SK-N-SH (cell line): ENCODE results near the gene C15orf40. TPM values are rescaled to one million over a fixed set of nuclear protein-coding genes. Genes with fewer than 3 reads are reported as not detected.
A peak's percentile ranks its signal among the peaks of the same experiment; 100 is the strongest.

Source experiments
- CTCF ChIA-PET: fragments of 300-600, 350-600 bp; formaldehyde crosslinking; extraction: SDS; loops from one replicate; lab custom pipeline; 2021; lab: Yijun Ruan, JAX
- POLR2A ChIA-PET: fragments of 350-600 bp; sonication (Branson Sonifier 250); formaldehyde crosslinking; extraction: SDS; loops from one replicate; lab custom pipeline; 2020; ENCODE audit warnings: antibody characterized with exemption, inconsistent platforms; lab: Yijun Ruan, JAX
- DNase-seq: peaks from one replicate; pipeline ENCODE4 v3.0.0; 2012
- H2AFZ ChIP-seq: fragments of 200-600 bp; sonication (generic); 2 replicates; pipeline ENCODE4 v1.8.1; 2016; ENCODE audit warnings: antibody characterized with exemption, mild to moderate bottlenecking, low read depth
- H3F3A ChIP-seq: fragments of 200-600 bp; sonication (generic); replicated peaks from 2 replicates; pipeline ENCODE3; 2016; ENCODE audit warnings: antibody characterized with exemption, mild to moderate bottlenecking; ENCODE audit not compliant: insufficient read depth
- H3K27ac ChIP-seq, 2 experiments: fragments of 200-500 bp in 1 of 2; fragments of 200-600 bp in 1 of 2; sonication (Bioruptor generic) in 1 of 2; sonication (generic), shearing (Covaris generic) in 1 of 2; 2 replicates each; pipeline versions ENCODE4 v1.5.1 to v1.6.1; 2014 to 2016; ENCODE audit warnings: low read depth in 2 of 2, inconsistent platforms in 1 of 2, low read length in 1 of 2, mild to moderate bottlenecking in 1 of 2, mixed read lengths in 1 of 2
- H3K27me3 ChIP-seq: fragments of 200-600 bp; sonication (generic), shearing (Covaris generic); 2 replicates; pipeline ENCODE4 v1.6.1; 2016; ENCODE audit warnings: mixed run types; ENCODE audit not compliant: insufficient read depth
- H3K36me3 ChIP-seq, 2 experiments: fragments of 200-500 bp in 1 of 2; fragments of 200-600 bp in 1 of 2; sonication (Bioruptor generic) in 1 of 2; sonication (generic) in 1 of 2; replicated peaks in 1 of 2; 2 replicates each; pipeline versions ENCODE3 to v1.5.1; 2014 to 2016; ENCODE audit warnings: low read length in 1 of 2, mild to moderate bottlenecking in 1 of 2; ENCODE audit not compliant: insufficient read depth in 2 of 2, control insufficient read depth in 1 of 2
- H3K4me1 ChIP-seq, 2 experiments: fragments of 200-500 bp in 1 of 2; fragments of 200-600 bp in 1 of 2; sonication (Bioruptor generic) in 1 of 2; sonication (generic), shearing (Covaris generic) in 1 of 2; 2 replicates each; pipeline versions ENCODE4 v1.5.1 to v1.6.1; 2014 to 2016; ENCODE audit warnings: low read depth in 1 of 2, low read length in 1 of 2, mixed run types in 1 of 2; ENCODE audit not compliant: insufficient read depth in 2 of 2, control insufficient read depth in 1 of 2
- H3K4me2 ChIP-seq: fragments of 200-600 bp; sonication (generic), shearing (Covaris generic); 2 replicates; pipeline ENCODE4 v1.6.1; 2017; ENCODE audit warnings: mixed run types
- H3K4me3 ChIP-seq, 2 experiments: fragments of 200-500 bp in 1 of 2; fragments of 200-600 bp in 1 of 2; sonication (Bioruptor generic) in 1 of 2; sonication (generic), shearing (Covaris generic) in 1 of 2; 2 replicates each; pipeline versions ENCODE4 v1.5.1 to v1.8.1; 2014 to 2016; ENCODE audit warnings: low read depth in 2 of 2, inconsistent platforms in 1 of 2, low read length in 1 of 2, mild to moderate bottlenecking in 1 of 2, mixed read lengths in 1 of 2, moderate library complexity in 1 of 2
- H3K79me2 ChIP-seq: fragments of 200-600 bp; sonication (generic); 2 replicates; pipeline ENCODE4 v1.8.1; 2017; ENCODE audit warnings: mild to moderate bottlenecking; ENCODE audit not compliant: insufficient read depth
- H3K9ac ChIP-seq: fragments of 200-600 bp; sonication (generic); 2 replicates; pipeline ENCODE4 v1.6.1; 2017; ENCODE audit warnings: mixed run types
- H3K9me2 ChIP-seq: fragments of 200-600 bp; sonication (generic); 2 replicates; pipeline ENCODE4 v1.6.1; 2017; ENCODE audit warnings: mixed run types
- H3K9me3 ChIP-seq: fragments of 200-600 bp; sonication (generic); 2 replicates; pipeline ENCODE4 v1.6.1; 2017; ENCODE audit warnings: mixed run types, mild to moderate bottlenecking, moderate library complexity
- H4K20me1 ChIP-seq: fragments of 200-600 bp; sonication (generic); 2 replicates; pipeline ENCODE4 v1.6.1; 2017; ENCODE audit warnings: mild to moderate bottlenecking, mixed run types; ENCODE audit not compliant: insufficient read depth
- EP300 ChIP-seq, 2 experiments: IDR thresholded peaks; 2 replicates each; pipeline versions ENCODE4 v1.4.0 to v1.6.1; 2012; ENCODE audit warnings: borderline replicate concordance in 1 of 2, low read depth in 1 of 2, low read length in 1 of 2
- FOSL2 ChIP-seq: IDR thresholded peaks from 2 replicates; pipeline ENCODE4 v1.4.0; 2012; ENCODE audit warnings: low read depth, mild to moderate bottlenecking, moderate library complexity, borderline replicate concordance
- FOXJ3 ChIP-seq: sonication (generic); formaldehyde crosslinking; IDR thresholded peaks from 2 replicates; pipeline ENCODE4 v1.5.1; 2020; ENCODE audit warnings: mild to moderate bottlenecking, missing genetic modification reagents
- FOXM1 ChIP-seq: IDR thresholded peaks from 2 replicates; pipeline ENCODE4 v1.4.0; 2012; ENCODE audit warnings: low read depth, mild to moderate bottlenecking
- GABPA ChIP-seq: IDR thresholded peaks from 2 replicates; pipeline ENCODE4 v1.4.0; 2012; ENCODE audit warnings: low read depth, mild to moderate bottlenecking
- GATA2 ChIP-seq: sonication (generic); formaldehyde crosslinking; IDR thresholded peaks from 2 replicates; pipeline ENCODE4 v1.5.0; 2020; ENCODE audit warnings: mild to moderate bottlenecking, missing genetic modification reagents
- JUND ChIP-seq: IDR thresholded peaks from 2 replicates; pipeline ENCODE4 v1.4.0; 2012
- NFIC ChIP-seq: IDR thresholded peaks from 2 replicates; pipeline ENCODE4 v1.4.0; 2012; ENCODE audit warnings: borderline replicate concordance
- NRF1 ChIP-seq: IDR thresholded peaks from 2 replicates; pipeline ENCODE4 v1.6.1; 2012; ENCODE audit warnings: low read depth, mild to moderate bottlenecking, low read length
- POLR2AphosphoS5 ChIP-seq: IDR thresholded peaks from 2 replicates; pipeline ENCODE4 v1.6.1; 2012; ENCODE audit warnings: low read depth, low read length
- RAD21 ChIP-seq: IDR thresholded peaks from 2 replicates; pipeline ENCODE4 v1.6.1; 2012; ENCODE audit warnings: mild to moderate bottlenecking, low read length
- RCOR1 ChIP-seq: fragments of 150-350 bp; IDR thresholded peaks from 2 replicates; pipeline ENCODE4 v1.6.1; 2017; ENCODE audit warnings: antibody characterized with exemption, low read length
- RFX5 ChIP-seq: IDR thresholded peaks from 2 replicates; pipeline ENCODE4 v1.6.1; 2012; ENCODE audit warnings: mild to moderate bottlenecking, improper control_type of control experiment, low read length
- SIN3A ChIP-seq: IDR thresholded peaks from 2 replicates; pipeline ENCODE4 v1.6.1; 2012; ENCODE audit warnings: low read depth, mild to moderate bottlenecking, low read length, moderate library complexity, borderline replicate concordance
- TEAD4 ChIP-seq: IDR thresholded peaks from 2 replicates; pipeline ENCODE4 v1.4.0; 2012; ENCODE audit warnings: mild to moderate bottlenecking, borderline replicate concordance; ENCODE audit not compliant: insufficient read depth
- WGBS: methylation state at CpG from one replicate; pipeline ENCODE4 v1.1.6; 2017; ENCODE audit warnings: low lambda C conversion rate; 5-methylcytosine and 5-hydroxymethylcytosine counted together
- polyA plus RNA-seq, 3 experiments: library from polyadenylated mRNA; depleted of rRNA; stranded (reverse); fragments of >200 nt; gene quantifications; 2 replicates each; pipeline ENCODE4 v1.2.3, GENCODE V29; 2012
- TF ChIP-seq, protein P1 (sequence below): fragments of 150-350 bp; IDR thresholded peaks from 2 replicates; pipeline ENCODE4 v1.6.1; 2016; ENCODE audit warnings: mild to moderate bottlenecking, low read depth, low read length
- TF ChIP-seq, protein P2 (sequence below): fragments of 200-600 bp; sonication (generic); IDR thresholded peaks from 2 replicates; pipeline ENCODE4 v1.6.1; 2017; ENCODE audit warnings: antibody characterized with exemption, mild to moderate bottlenecking, moderate library complexity
- TF ChIP-seq, protein P3 (sequence below): fragments of 150-350 bp; IDR thresholded peaks from 2 replicates; pipeline ENCODE4 v1.6.1; 2017; ENCODE audit warnings: antibody characterized with exemption, low read length, low read depth, borderline replicate concordance
- TF ChIP-seq, protein P4 (sequence below): IDR thresholded peaks from 2 replicates; pipeline ENCODE4; 2012

The C15orf40 gene
- polyA plus RNA-seq, 1 of the 3 experiments (the other 2 are of a cell fraction), result 44.1 TPM

DNA sequence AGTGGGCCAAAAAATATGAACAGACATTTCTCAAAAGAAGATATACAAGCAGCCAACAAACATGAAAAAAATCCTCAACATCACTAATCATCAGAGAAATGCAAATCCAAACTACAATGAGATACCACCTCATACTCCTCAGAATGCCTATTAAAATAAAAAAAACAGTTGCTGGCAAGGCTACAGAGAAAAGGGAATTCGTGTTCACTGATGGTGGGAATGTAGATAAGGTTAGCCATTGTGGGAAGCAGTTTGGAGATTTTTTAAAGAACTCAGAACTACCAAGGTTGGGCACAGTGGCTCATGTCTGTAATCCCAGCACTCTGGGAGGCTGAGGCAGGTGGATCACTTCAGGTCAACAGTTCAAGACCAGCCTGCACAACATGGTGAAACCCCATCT is 27.8 kb upstream of the C15orf40 start:
- Histone ChIP-seq H3K4me3 (no peak overlapping the region), H3K36me3 (peaks cover 0 to 69% of the 10 kb centered on the region in 2 experiments), H2AFZ (no peak overlapping the region), H3K9me2 (no peaks in the 10 kb centered on the region), H3K27ac (0 out of 4 replicates have a peak overlapping the region, but pooled peaks of 1 of the 2 experiments have one; percentile 23), H3K27me3 (no peaks in the 10 kb centered on the region), H3K4me2 (no peak overlapping the region), H4K20me1 (peaks cover 39% of the 10 kb centered on the region), H3K79me2 (peaks cover 93% of the 10 kb centered on the region), H3K4me1 (no peaks in the 10 kb centered on the region), H3F3A (peaks cover 20% of the 10 kb centered on the region), H3K9me3 (no peaks in the 10 kb centered on the region), H3K9ac (no peak overlapping the region)
- DNase-seq, result no peak
- WGBS, result 50% methylated on average over 1 of the region's 1 CpG
- ChIA-PET POLR2A (no interaction called here), CTCF (no interaction called here)
- TF ChIP-seq FOXM1 (no peak), NFIC (no peak), NRF1 (no peak), RFX5 (no peak), GABPA (no peak), FOSL2 (no peak), GATA2 (CRISPR knock-in tag) (no peak), POLR2AphosphoS5 (no peak), RCOR1 (no peak)
- TF ChIP-seq, protein P1, sequence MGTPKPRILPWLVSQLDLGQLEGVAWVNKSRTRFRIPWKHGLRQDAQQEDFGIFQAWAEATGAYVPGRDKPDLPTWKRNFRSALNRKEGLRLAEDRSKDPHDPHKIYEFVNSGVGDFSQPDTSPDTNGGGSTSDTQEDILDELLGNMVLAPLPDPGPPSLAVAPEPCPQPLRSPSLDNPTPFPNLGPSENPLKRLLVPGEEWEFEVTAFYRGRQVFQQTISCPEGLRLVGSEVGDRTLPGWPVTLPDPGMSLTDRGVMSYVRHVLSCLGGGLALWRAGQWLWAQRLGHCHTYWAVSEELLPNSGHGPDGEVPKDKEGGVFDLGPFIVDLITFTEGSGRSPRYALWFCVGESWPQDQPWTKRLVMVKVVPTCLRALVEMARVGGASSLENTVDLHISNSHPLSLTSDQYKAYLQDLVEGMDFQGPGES, result no peak

DNA sequence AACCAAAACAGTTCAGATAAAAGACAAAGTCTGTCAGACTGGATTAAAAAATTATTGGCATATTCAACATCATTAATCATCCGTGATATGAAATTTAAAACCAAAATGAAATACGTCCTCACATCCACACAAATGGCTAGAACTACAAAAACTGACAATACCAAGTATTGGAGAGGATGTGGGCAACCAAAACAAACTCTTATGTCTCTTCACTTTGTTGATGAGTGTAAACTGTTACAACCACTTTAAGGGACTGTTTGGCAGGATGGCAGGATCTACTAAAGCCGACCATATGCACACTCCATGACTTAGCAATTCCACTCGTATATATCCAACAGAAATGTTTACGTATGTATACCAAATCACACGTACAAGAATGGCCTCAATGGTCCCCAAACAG is 24.8 kb upstream of the C15orf40 start:
- Histone ChIP-seq H3K4me3 (no peak overlapping the region), H3K27ac (no peak overlapping the region), H3K79me2 (peaks cover 98% of the 10 kb centered on the region), H3K9me2 (no peaks in the 10 kb centered on the region), H3K9ac (no peak overlapping the region), H3K36me3 (peaks cover 0 to 56% of the 10 kb centered on the region in 2 experiments), H2AFZ (no peak overlapping the region), H3K9me3 (no peaks in the 10 kb centered on the region), H3K4me1 (no peaks in the 10 kb centered on the region), H3K27me3 (no peaks in the 10 kb centered on the region), H3F3A (peaks cover 20% of the 10 kb centered on the region), H4K20me1 (peaks cover 39% of the 10 kb centered on the region), H3K4me2 (no peak overlapping the region)
- POLR2A ChIA-PET, result no interaction called here
- TF ChIP-seq EP300 (IDR thresholded peaks at IDR 0.05; ENCODE audit: borderline replicate concordance in 1 of 2, low read depth in 1 of 2, low read length in 1 of 2), result no peak
- no peak for TF ChIP-seq RAD21
- TF ChIP-seq, protein P2, sequence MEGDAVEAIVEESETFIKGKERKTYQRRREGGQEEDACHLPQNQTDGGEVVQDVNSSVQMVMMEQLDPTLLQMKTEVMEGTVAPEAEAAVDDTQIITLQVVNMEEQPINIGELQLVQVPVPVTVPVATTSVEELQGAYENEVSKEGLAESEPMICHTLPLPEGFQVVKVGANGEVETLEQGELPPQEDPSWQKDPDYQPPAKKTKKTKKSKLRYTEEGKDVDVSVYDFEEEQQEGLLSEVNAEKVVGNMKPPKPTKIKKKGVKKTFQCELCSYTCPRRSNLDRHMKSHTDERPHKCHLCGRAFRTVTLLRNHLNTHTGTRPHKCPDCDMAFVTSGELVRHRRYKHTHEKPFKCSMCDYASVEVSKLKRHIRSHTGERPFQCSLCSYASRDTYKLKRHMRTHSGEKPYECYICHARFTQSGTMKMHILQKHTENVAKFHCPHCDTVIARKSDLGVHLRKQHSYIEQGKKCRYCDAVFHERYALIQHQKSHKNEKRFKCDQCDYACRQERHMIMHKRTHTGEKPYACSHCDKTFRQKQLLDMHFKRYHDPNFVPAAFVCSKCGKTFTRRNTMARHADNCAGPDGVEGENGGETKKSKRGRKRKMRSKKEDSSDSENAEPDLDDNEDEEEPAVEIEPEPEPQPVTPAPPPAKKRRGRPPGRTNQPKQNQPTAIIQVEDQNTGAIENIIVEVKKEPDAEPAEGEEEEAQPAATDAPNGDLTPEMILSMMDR, result no peak
- no peak for TF ChIP-seq GABPA
- TF ChIP-seq SIN3A, result no peak
- no peak for TF ChIP-seq JUND
- TF ChIP-seq, protein P3, sequence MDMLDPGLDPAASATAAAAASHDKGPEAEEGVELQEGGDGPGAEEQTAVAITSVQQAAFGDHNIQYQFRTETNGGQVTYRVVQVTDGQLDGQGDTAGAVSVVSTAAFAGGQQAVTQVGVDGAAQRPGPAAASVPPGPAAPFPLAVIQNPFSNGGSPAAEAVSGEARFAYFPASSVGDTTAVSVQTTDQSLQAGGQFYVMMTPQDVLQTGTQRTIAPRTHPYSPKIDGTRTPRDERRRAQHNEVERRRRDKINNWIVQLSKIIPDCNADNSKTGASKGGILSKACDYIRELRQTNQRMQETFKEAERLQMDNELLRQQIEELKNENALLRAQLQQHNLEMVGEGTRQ, result no peak
- no peak for TF ChIP-seq TEAD4
- no peak for TF ChIP-seq FOXJ3
- TF ChIP-seq, protein P4, sequence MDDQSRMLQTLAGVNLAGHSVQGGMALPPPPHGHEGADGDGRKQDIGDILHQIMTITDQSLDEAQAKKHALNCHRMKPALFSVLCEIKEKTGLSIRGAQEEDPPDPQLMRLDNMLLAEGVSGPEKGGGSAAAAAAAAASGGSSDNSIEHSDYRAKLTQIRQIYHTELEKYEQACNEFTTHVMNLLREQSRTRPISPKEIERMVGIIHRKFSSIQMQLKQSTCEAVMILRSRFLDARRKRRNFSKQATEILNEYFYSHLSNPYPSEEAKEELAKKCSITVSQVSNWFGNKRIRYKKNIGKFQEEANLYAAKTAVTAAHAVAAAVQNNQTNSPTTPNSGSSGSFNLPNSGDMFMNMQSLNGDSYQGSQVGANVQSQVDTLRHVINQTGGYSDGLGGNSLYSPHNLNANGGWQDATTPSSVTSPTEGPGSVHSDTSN, result no peak
- TF ChIP-seq, protein P1, result no peak
- TF ChIP-seq POLR2AphosphoS5, result no peak
- no peak for TF ChIP-seq NFIC
- CTCF ChIA-PET, result no interaction called here
- no peak for DNase-seq
- 96% methylated on average over 6 of the region's 6 CpGs for WGBS
